GM12872 (cell line): ENCODE data around the gene DOCK7.

ENCODE experiments used
- TF ChIP-seq, protein P1 (sequence below): IDR thresholded peaks from 3 replicates; pipeline ENCODE4 v1.5.1; 2011; ENCODE audit warnings: low read depth, mild to moderate bottlenecking, low read length, moderate library complexity; ENCODE audit not compliant: insufficient read depth

Gene DOCK7

DNA sequence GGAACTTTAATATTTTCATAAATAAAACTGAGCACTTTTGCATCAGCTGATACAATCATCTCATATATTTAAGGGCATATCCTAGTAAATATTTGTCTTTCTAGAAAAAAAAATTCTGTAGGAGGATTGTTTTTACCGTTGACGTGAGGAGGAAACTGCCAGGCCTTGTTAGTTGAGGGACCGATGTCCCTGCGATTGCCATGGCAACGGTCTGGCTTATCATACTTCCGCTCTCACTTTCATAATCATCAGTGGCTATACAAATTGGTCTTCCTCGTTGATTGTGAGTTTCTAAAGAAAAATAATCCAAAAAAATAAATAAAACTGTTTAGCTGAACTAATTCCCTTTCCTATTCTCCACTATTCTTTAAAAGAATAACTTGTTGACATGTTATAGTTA lies 160.2 kb downstream of the DOCK7 start:
- TF ChIP-seq, protein P1, sequence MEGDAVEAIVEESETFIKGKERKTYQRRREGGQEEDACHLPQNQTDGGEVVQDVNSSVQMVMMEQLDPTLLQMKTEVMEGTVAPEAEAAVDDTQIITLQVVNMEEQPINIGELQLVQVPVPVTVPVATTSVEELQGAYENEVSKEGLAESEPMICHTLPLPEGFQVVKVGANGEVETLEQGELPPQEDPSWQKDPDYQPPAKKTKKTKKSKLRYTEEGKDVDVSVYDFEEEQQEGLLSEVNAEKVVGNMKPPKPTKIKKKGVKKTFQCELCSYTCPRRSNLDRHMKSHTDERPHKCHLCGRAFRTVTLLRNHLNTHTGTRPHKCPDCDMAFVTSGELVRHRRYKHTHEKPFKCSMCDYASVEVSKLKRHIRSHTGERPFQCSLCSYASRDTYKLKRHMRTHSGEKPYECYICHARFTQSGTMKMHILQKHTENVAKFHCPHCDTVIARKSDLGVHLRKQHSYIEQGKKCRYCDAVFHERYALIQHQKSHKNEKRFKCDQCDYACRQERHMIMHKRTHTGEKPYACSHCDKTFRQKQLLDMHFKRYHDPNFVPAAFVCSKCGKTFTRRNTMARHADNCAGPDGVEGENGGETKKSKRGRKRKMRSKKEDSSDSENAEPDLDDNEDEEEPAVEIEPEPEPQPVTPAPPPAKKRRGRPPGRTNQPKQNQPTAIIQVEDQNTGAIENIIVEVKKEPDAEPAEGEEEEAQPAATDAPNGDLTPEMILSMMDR, result no peak

DNA sequence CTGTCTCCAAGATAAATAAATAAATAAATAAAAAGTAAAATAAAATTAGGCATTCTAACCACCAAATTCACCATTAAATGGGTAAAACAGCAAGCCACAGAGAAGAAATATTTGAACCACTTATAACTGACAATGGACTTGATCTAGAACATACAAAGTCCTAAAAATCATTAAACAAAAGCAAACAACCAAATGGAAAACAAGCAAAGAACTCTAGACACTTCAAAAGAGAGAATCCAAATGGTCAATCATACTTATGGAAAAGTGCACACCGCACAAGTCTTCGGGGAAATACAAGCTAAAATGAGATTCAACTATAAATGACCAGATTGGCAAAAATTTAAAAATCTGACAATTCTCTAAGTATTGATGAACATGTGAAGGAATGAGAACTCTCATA lies 164.3 kb downstream of the DOCK7 start:
- TF ChIP-seq, protein P1, result no peak

DNA sequence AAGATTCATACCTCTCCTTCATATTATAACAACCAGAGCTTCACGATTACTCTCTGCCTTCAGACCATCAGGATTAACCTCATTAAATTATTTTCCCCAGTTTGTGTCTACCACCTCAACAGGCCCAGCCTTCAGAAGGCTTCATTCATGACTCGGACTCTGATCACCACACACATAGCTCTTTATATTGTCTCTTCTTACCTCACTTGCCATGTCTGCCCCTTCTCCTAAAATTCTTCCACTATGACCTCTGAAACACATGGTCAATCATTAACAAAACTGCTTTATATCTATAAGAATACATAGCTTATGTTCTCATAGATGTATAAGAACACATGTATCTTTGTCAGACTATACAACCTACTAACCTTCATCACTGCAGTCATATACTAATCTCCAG lies 171.6 kb downstream of the DOCK7 start:
- TF ChIP-seq, protein P1, result no peak

DNA sequence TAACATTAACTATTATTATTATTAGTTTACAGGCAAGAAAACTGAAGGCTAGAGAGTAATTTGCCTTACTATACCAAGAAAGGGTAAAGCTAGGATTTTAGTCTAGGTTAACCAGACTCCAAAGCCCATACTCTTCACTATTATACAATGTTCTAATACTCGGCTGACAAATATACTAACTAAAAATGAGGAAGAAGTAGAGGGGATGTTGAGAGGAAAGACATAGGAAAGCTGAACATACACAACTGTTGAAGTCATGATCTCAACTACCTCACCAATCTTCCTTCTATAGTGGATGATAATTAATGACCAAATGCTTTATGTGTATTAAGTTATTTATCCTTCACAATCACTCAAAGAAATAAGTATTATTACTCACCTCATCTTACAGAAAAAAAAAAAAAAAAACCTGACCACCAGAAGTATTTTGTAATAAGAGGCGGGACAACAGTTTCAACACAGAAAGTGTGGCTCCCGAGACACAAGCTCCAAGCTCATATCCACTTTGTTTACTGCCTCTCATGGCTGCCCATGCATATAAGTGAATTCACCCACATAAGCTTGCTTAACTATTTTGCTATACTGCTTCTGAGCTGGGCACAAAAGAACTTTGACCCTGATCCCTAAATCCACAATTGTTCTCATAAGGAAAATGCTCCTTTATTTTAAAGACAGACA lies 173.3 kb downstream of the DOCK7 start:
- TF ChIP-seq, protein P1, result no peak

DNA sequence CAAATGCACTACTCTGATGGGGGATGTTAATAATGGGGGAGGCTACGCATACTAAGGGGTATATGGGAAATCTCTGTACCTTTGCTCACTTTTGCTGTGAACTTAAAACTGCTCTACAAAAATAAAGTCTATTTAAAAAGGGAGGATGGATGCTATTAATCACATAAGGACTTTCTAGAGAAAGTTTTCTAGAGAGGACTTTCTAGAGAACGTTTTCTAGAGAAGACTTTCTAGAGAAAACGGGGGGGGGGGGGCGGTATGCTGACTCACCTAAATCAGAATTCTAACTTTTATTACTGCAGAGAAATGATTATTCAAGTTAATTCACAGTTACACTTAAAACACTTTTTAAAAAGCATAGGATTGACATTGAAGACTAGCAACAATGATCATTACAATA lies 175.2 kb downstream of the DOCK7 start:
- TF ChIP-seq, protein P1, result no peak

DNA sequence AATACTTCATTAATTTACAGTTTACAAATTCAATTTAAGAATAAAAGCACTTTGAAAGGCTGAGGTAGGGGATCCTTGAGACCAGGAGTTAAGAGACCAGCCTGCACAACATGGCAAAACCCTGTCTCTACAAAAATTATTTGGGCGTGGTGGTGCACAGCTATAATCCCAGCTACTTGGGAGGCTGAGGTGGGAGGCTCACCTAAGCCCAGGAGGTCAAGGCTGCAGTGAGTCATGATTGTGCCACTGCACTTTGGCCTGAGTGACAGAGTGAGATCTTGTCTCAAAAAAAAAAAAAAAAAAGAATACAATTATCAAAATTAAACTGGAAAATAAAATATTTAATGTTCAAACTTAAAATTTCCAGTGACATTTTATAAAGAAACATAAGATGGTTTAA lies 179.2 kb downstream of the DOCK7 start:
- TF ChIP-seq, protein P1, result no peak

DNA sequence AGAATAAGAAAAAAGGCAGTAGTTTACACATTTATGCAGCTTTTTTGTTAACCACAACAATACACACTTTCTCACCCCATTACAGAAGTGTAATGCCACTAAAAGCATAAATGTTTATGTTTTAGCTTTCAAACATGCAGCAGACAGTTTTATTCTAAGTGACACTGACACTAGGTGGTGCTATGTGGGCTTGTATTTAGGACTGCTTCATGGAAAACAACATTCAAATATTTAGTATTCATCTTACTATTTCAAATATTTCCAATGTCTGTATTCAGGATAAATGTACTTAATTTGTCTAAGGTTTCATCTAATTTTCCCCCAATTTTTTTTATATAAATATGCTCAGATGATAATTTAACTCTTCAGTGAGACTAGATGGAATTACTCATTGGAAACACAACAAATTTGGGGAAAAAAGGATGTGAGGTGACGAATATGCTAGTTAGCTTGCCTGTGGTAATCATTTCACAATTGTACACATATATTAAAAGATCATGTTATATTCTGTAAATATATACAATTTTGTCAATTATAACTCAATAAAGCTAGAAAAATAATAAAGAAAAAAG lies 179.9 kb downstream of the DOCK7 start:
- TF ChIP-seq, protein P1, result peak; percentile 51; the same call in 2 of the 3 replicates
